NCI-H187 (cell line): ENCODE measurements around the gene MAGEB17.
"Not testable (repeated sequence)": the region's sequence is repeated elsewhere in the genome, so short reads cannot be mapped to it uniquely, and the experiment has no call there.

Experiments
- DNase-seq, 2 experiments: peaks; one replicate each; lab custom pipeline; 2025; lab: John Stamatoyannopoulos, UW

Gene MAGEB17

DNA sequence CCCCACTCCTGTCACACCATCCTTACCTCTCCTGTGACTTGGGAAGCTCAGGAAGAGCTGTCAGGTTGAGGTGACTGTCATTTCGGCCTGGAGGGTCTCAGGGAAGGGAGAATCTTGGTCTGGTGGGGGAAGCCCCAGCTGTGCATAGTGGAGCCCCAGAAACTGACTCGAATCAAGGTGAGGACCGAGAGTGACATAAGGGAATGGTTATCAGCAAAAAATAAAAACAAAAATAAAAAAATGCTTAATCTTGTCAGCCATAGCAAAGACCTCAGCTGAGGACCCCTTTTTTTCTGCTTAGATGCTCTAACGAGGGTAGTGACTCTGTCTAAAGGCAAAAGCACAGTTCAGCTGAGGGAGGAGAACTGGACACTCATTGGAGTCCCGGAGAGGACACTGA, at the start of gene MAGEB17:
Gene MAGEB17 (plus strand): TSS at position 301 of the 400 bp plus-strand sequence. CDS start 2,902 bp downstream, outside the sequence.
- DNase-seq = no peak

- no peak for DNase-seq
These were observed 47.7 kb upstream of the MAGEB17 start for GRCh38 chrX:16119353-16120220.

- no peak for DNase-seq
These were observed 46.9 kb upstream of the MAGEB17 start for GRCh38 chrX:16120431-16120830.

DNA sequence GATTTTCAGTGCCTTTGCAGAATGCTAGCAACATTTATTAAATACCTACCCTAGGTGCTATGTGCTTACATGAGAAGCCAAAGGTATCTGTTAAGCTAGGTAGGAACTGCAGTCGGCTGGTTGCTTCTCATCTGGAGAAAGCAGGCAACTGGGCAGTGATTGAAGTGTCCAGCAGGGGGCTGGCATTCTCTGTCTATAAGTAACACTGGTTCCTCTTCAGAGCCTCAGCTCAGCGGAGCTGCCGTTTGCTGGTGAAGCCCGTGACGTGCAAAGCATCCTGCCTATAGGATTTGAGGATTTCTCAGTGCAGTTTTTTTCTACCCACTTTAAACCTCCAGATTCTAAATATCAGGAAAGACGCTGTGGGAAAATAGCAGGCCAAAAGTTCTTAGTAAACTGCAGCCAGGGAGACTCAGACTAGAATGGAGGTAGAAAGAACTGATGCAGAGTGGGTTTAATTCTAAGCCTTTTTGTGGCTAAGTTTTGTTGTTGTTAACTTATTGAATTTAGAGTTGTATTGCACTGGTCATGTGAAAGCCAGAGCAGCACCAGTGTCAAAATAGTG, 44.0 kb upstream of the MAGEB17 start, which contains the start of gene GRPR:
Gene GRPR (plus strand): TSS at position 344 of the 565 bp plus-strand sequence. CDS start 389 bp downstream, outside the sequence.
- peak; percentile 19 to 31 for DNase-seq

- no peak for DNase-seq
These were observed 43.1 kb upstream of the MAGEB17 start for GRCh38 chrX:16124201-16124600.

- no peak for DNase-seq
These were observed 41.6 kb upstream of the MAGEB17 start for GRCh38 chrX:16125520-16126149.

GRCh38 chrX:16130707-16131106, 36.6 kb upstream of the MAGEB17 start:
- no peak for DNase-seq

- DNase-seq = no peak
These were observed 32.3 kb upstream of the MAGEB17 start for GRCh38 chrX:16134936-16135335.

- no peak for DNase-seq
These were observed 31.2 kb upstream of the MAGEB17 start for GRCh38 chrX:16136080-16136479.

GRCh38 chrX:16137416-16138107, 29.7 kb upstream of the MAGEB17 start:
- no peak for DNase-seq

DNA sequence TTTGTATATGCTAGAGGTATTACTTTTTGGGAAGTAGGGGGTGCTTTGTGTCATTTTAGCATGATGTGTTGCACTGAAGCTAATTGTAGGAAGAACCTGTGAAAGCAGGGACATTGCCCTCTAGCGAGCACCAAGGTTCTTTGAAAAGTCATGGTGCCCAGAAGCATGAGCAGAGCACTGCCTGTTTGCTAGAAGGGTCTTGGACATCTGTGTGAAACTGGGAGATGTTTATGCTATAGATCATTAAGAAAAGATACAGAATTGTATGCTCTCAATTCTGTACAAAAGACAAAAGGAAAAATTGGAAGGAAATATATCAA, 29.2 kb upstream of the MAGEB17 start:
- DNase-seq = no peak

- DNase-seq = no peak
These were observed 26.8 kb upstream of the MAGEB17 start for GRCh38 chrX:16140448-16140847.

DNA sequence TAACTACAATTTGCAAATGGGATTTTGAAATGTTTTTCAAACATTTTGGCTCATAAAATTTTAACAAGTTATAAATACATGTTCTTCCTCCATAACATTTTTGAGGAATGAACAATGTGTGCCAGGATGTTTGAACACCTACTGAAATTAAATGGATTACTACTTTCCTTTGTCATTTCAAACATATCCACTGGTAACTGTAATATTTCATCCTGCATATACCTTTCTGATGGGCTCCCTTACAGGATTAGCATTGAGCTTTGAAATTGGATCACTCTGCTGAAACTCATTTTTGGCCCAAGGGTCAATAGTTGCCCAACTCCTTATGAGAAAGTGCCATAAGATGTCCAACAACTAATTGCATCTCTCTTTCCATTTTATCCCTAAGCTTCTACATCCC, 26.3 kb upstream of the MAGEB17 start:
- no peak for DNase-seq

GRCh38 chrX:16141422-16142245, 25.6 kb upstream of the MAGEB17 start:
- DNase-seq = no peak

GRCh38 chrX:16142246-16142558, 25.1 kb upstream of the MAGEB17 start:
- DNase-seq = no peak

GRCh38 chrX:16143968-16144367, 23.3 kb upstream of the MAGEB17 start:
- no peak for DNase-seq

- DNase-seq = no peak
These were observed 22.9 kb upstream of the MAGEB17 start for GRCh38 chrX:16144420-16144819.

GRCh38 chrX:16145093-16145492, 22.2 kb upstream of the MAGEB17 start:
- DNase-seq = not testable (repeated sequence)

DNA sequence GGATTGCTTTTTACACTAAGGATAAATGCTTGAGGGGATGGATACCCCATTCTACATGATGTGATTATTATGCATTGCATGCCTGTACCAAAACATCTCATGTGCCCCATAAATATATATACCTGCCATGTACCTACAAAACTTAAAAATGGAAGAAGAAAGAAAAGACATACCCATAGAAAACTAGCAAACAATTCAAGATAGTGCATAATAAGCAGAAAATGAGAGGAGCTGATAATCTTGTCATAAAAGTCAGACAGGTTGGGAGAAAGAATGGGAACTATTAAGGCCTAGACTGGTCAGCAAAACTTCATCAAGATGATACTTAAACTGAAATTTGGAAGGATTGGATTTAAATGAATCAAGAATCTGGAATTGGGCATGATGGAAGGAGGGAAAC, 21.6 kb upstream of the MAGEB17 start:
- no peak for DNase-seq

- no peak for DNase-seq
These were observed 18.4 kb upstream of the MAGEB17 start for GRCh38 chrX:16148896-16149295.

- no peak for DNase-seq
These were observed 11.6 kb upstream of the MAGEB17 start for GRCh38 chrX:16155581-16156096.
